Mucosa of rectum (tissue), 2 donors: ENCODE data around the gene SYNGAP1.

Source experiments
- H3K27ac ChIP-seq, 2 donors: one replicate each; pipeline ENCODE4 v1.7.0; 2013; ENCODE audit warnings: inconsistent platforms in 2 of 2, low read depth in 2 of 2, low read length in 2 of 2
- H3K27me3 ChIP-seq, 2 donors: one replicate each; pipeline ENCODE4 v1.7.0; 2013; ENCODE audit warnings: low read length in 2 of 2; ENCODE audit not compliant: control insufficient read depth in 2 of 2, insufficient read depth in 2 of 2
- H3K36me3 ChIP-seq, 2 donors: one replicate each; pipeline ENCODE4 v1.7.0; 2013; ENCODE audit warnings: low read length in 2 of 2; ENCODE audit not compliant: control insufficient read depth in 2 of 2, insufficient read depth in 2 of 2
- H3K4me1 ChIP-seq, 2 donors: one replicate each; pipeline ENCODE4 v1.7.0; 2013; ENCODE audit warnings: low read length in 2 of 2, mild to moderate bottlenecking in 1 of 2; ENCODE audit not compliant: control insufficient read depth in 2 of 2, insufficient read depth in 2 of 2
- H3K4me3 ChIP-seq, 2 donors: one replicate each; pipeline ENCODE4 v1.7.0; 2013; ENCODE audit warnings: low read length in 2 of 2
- H3K9ac ChIP-seq, 2 donors: one replicate each; pipeline ENCODE4 v1.7.0; 2013; ENCODE audit warnings: low read length in 2 of 2, low read depth in 1 of 2, mild to moderate bottlenecking in 1 of 2
- H3K9me3 ChIP-seq, 2 donors: one replicate each; pipeline ENCODE4 v1.7.0; 2013; ENCODE audit warnings: low read length in 2 of 2; ENCODE audit not compliant: control insufficient read depth in 2 of 2
- donor health status: healthy.
- donor health status: Normal muscosa, but diverticular disease.

SYNGAP1 gene

GRCh38 chr6:33490621-33491020, 70.8 kb downstream of the SYNGAP1 start:
- Histone ChIP-seq H3K27me3 (no peaks in the 10 kb centered on the region), H3K27ac (no peak overlapping the region), H3K4me1 (no peaks in the 10 kb centered on the region), H3K9me3 (no peaks in the 10 kb centered on the region), H3K9ac (no peak overlapping the region), H3K4me3 (no peak overlapping the region), H3K36me3 (no peaks in the 10 kb centered on the region)

GRCh38 chr6:33492093-33492492, 72.2 kb downstream of the SYNGAP1 start:
- no peaks in the 10 kb centered on the region for H3K9me3 ChIP-seq

GRCh38 chr6:33497157-33497556, 77.3 kb downstream of the SYNGAP1 start:
- H3K36me3 ChIP-seq: no peaks in the 10 kb centered on the region
- H3K4me3 ChIP-seq: no peak overlapping the region
- no peaks in the 10 kb centered on the region for H3K27me3 ChIP-seq
- no peaks in the 10 kb centered on the region for H3K9me3 ChIP-seq
- no peaks in the 10 kb centered on the region for H3K4me1 ChIP-seq
- no peak overlapping the region for H3K9ac ChIP-seq
- no peak overlapping the region for H3K27ac ChIP-seq

More at GRCh38 chr6:33492093-33492492, 72.2 kb downstream of the SYNGAP1 start:
- Histone ChIP-seq H3K27ac (no peak overlapping the region), H3K36me3 (no peaks in the 10 kb centered on the region), H3K4me1 (no peaks in the 10 kb centered on the region), H3K9ac (no peak overlapping the region), H3K4me3 (no peak overlapping the region), H3K27me3 (no peaks in the 10 kb centered on the region)

GRCh38 chr6:33502486-33502885, 82.6 kb downstream of the SYNGAP1 start:
- H3K4me1 ChIP-seq: no peaks in the 10 kb centered on the region
- no peak overlapping the region for H3K9ac ChIP-seq
- H3K27me3 ChIP-seq: no peaks in the 10 kb centered on the region
- H3K36me3 ChIP-seq: no peaks in the 10 kb centered on the region
- no peaks in the 10 kb centered on the region for H3K9me3 ChIP-seq
- H3K4me3 ChIP-seq: no peak overlapping the region
- H3K27ac ChIP-seq: no peak overlapping the region

- no peak overlapping the region for H3K27ac ChIP-seq
- H3K4me3 ChIP-seq: no peak overlapping the region
- no peaks in the 10 kb centered on the region for H3K36me3 ChIP-seq
- no peaks in the 10 kb centered on the region for H3K9me3 ChIP-seq
- H3K27me3 ChIP-seq: no peaks in the 10 kb centered on the region
- H3K9ac ChIP-seq: no peak overlapping the region
- no peaks in the 10 kb centered on the region for H3K4me1 ChIP-seq
These were observed 84.6 kb downstream of the SYNGAP1 start for GRCh38 chr6:33504486-33504885.
